Measurements from ENCODE around the gene DICER1.

DNA sequence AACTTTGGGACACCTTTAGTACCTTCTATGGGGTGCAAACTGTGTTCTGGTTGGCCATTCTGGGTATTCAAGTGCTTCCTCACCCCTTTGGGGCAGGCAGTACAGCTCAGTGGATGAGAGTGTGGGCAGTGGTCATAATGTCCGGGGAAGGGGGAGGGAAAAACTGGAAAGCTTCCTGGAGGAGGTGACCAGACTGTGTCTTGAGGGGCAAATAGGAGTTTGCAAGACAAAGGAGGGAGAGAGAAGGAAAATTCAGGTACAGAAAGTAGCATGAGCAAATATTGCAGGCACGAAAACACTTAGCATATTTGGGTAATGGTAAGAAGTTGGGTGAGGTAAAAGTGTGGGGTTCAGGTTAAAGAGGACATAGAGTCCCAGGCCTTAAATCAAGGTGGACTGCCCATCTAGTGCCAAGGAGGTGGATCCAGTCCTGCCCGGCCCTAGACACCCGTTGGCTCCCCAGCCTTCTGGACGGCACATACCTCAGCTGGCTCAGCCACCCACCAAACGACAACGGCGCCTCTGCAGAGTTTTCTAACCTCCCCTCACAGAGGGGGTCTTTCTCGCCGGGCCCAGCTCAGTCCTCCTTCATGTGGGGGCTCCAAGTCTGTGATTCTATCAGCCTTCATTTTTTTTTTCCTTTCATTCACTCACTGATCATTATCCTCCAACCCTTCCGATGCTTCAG, 86.4 kb downstream of the DICER1 start:
- TF ChIP-seq CTCF (IDR thresholded peaks at IDR 0.05): no peak
- no peak for TF ChIP-seq FOXJ3 (CRISPR knock-in tag; IDR thresholded peaks at IDR 0.05; ENCODE audit: borderline replicate concordance)
- TF ChIP-seq ZBTB21 (CRISPR knock-in tag; IDR thresholded peaks at IDR 0.05; ENCODE audit: borderline replicate concordance): no peak
- no peak for TF ChIP-seq FOXK1 (CRISPR knock-in tag; IDR thresholded peaks at IDR 0.05)
- TF ChIP-seq NR3C1 (CRISPR knock-in tag; conservative IDR thresholded peaks at IDR 0.05; ENCODE audit: low read depth): no peak
- TF ChIP-seq E2F1 (CRISPR knock-in tag; IDR thresholded peaks at IDR 0.05): no peak
- TF ChIP-seq NFYB (CRISPR knock-in tag; conservative IDR thresholded peaks at IDR 0.05; ENCODE audit: low read depth): no peak
